ENCODE data around the gene CCDC102A.

CCDC102A gene

GRCh38 chr16:57498031-57498430, 38.3 kb downstream of the CCDC102A start:
- no peak for DNase-seq

- no peak for DNase-seq
Observed at GRCh38 chr16:57497121-57497520, 39.2 kb downstream of the CCDC102A start.

GRCh38 chr16:57493767-57494166, 42.6 kb downstream of the CCDC102A start:
- DNase-seq = no peak

- DNase-seq = no peak
Observed at GRCh38 chr16:57489229-57489628, 47.1 kb downstream of the CCDC102A start.

- no peak for DNase-seq
Observed at GRCh38 chr16:57486858-57487834, 49.2 kb downstream of the CCDC102A start.

- peak; percentile 49 for DNase-seq
Observed at GRCh38 chr16:57485916-57486857, 50.2 kb downstream of the CCDC102A start, which contains the start of gene DOK4. Gene DOK4 (minus strand): TSS chr16:57486493. CDS start chr16:57479507, 6,986 bp downstream.

GRCh38 chr16:57485091-57485915, 51.1 kb downstream of the CCDC102A start:
- DNase-seq = no peak

- DNase-seq = no peak
Observed at GRCh38 chr16:57484515-57485005, 51.8 kb downstream of the CCDC102A start.

- DNase-seq = no peak
Observed at GRCh38 chr16:57483725-57484514, 52.5 kb downstream of the CCDC102A start.

- no peak for DNase-seq
Observed at GRCh38 chr16:57482845-57483545, 53.4 kb downstream of the CCDC102A start.

GRCh38 chr16:57481421-57481820, 55.0 kb downstream of the CCDC102A start:
- DNase-seq = no peak

GRCh38 chr16:57480754-57481230, 55.6 kb downstream of the CCDC102A start:
- no peak for DNase-seq

GRCh38 chr16:57479976-57480753, 56.2 kb downstream of the CCDC102A start:
- DNase-seq = no peak

- no peak for DNase-seq
Observed at GRCh38 chr16:57479205-57479975, 57.0 kb downstream of the CCDC102A start.

- DNase-seq = no peak
Observed at GRCh38 chr16:57478396-57479204, 57.8 kb downstream of the CCDC102A start.

- no peak for DNase-seq
Observed at GRCh38 chr16:57477531-57478202, 58.7 kb downstream of the CCDC102A start.

All from NCI-H2029 (cell line).